GM11168 (cell line): ENCODE results near the gene ERC2.
"Not testable (repeated sequence)": the region's sequence is repeated elsewhere in the genome, so short reads cannot be mapped to it uniquely, and the experiment has no call there.

ENCODE experiments used
- in situ Hi-C: fragments of 300-500 bp; cut with MboI; formaldehyde crosslinking; loops from one replicate; pipeline ENCODE4 v1.12.0; 2022; ENCODE audit warnings: low sequenced_read_pairs; ENCODE audit not compliant: unreplicated experiment

The ERC2 gene

DNA sequence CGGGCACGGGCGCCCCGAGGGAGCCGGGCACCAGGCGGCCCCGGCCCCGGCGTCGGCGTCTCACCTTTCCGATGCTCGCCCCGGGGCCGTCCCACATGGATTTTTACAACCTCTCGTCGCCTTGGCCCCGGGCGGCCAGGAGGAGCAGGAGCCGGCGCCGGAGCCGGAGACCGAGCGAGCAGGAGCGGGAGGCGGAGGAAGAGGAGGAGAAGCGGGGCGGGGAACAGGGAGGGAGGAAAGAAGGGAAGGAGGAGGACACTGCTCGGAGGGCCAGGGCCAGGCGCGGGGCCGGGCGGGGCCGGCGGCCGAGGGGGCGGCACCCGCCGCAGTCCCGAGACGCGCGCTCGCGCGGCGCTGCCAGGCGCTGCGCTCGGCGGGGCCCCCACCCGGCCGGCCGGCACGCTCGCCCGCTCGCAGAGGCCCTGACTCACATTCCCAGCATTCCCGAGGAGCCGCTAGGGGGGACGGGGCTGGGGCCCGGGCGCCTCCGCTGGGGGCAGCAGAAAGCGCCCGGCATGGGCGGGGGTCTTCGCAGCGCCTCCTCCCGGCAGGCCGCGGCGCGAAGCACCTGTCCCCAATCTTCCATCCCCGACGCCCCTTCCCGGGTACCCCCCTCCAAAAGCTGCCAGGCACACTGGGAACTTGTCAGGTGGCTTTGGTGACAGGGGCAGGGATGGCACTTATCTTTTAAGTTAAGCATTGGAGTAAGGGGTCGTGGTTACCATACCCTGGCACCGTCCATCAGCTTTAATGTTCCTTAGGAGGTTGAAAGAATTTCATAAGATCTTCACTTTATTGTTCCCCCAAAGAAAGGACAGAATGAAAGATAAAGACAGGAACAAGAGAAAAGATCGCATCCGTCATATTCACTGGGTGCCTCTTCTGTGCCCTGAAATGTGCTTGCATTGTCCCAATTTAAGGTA is at the start of gene ERC2:
ERC2 (minus strand) TSS at position 284 of the 923 bp plus-strand sequence.
- in situ Hi-C loops, result no loop called here

DNA sequence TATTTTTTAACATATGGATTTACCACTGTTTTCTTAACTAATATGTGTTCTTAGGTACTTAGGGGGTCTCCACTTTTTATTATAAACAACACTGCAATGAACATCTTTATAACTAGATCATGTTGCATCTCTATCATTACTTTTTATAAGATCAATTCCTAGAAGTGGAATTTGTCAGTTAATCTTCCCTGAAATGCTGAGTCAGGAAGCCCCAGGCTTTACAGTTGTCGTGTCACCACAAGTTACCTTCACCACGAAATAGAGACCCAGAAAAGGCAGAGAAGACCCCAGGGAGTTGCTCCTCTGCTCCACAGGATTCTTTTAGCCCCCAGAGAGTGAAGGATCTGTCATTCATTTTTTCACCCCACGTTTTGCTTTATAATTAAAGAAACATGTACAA is 34.5 kb upstream of the ERC2 start:
- in situ Hi-C loops, result no loop called here

DNA sequence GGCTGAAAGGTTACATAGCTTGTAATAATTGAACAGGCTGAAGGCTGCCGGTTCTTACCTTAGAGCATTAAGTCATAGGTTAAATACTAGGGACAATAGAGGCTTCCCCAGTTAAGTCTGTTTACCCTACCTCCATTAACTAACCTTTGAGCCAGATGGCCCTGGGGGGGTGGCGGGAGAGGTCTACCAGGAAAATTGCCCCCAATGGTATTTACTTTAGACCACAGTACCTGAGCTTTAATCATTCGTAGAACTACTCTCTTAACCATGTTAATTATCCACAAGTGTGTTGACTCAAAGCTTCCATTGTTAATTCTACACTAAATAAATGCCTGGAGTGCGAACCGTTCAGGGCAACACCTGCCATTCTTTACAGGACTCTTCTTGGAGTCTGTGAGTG is 28.1 kb upstream of the ERC2 start:
- in situ Hi-C loops, result not testable (repeated sequence)

DNA sequence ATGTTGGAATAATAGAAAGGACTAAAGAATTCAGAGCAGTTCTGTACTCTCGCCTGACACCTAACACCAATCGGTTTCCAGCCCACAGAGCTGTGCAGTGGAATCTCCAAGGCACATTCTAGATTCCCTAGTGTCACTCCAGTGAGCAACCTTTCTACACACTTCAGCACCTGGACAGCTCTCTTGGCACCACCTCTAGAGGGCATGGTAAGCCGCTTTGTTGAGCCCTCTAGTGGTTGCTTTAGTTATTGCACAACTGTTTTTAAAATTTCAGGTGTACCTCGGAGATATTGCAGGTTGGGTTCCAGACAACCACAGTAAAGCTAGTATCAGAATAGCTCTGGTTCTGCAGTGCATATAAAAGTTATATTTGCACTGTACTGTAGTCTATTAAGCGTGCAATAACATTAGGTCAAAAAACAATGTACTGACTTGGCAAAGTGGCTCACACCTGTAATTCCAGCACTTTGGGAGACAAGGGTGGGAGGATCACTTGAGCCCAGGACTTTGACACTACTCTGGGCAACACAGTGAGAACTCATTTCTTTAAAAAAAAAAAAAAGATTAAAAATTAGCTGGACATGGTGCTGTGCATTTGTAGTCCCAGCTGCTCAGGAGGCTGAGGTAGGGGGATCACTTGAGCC is 26.5 kb upstream of the ERC2 start:
- in situ Hi-C loops, result no loop called here

DNA sequence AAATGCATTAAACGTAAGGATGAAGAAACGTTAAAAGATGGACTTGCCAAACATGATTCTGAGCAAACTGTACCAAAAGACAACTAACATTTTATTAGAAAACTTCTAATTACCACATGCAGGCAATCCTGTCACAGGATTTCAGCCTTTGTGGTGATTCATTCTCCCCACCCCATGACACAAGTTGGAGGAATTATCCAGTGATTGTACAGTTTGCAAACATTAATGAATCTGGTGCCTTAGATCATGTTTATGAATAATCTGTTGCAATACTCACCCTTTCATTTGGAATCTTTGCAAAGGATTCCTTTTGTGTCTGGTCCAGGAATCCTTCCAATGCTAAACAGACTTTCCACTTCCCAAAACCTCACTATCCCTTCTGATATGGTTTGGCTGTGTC is 23.3 kb upstream of the ERC2 start:
- in situ Hi-C loops, result no loop called here

DNA sequence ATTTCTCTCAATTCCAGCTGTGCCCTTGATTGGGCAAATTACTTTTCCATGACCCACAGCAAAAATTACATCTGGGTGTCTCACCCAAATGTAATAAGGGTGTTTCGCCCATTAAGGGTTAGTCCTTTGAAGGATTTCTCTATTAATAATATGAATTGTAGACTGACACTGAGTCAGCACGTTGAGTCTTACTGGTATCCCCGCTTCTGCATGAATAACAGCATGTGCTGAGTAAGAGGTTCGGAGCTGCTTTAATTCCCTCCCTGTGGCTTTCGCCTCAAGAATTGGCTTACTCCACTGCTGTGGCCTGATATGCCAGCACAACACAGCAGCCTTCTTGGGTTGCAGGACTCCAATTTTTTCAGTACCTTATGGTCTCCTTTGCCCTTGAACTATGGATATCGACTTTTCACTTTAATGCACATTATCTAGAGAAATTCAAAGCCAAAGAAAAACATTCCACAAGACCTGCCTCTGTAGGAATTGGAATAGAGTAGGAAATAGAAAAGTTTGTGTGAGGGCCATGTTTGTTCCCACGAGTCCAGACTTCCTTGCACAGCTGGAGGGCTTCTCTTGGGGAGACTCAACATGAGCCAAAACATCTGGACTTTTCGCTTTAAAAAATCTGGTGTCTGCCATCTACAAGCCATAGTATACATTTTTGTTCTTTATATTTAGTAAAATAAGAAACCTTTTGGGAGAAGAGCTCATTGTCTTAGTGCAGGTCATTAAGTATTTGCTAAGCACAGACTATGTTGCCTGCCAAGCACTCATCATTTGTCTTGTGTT is 20.7 kb upstream of the ERC2 start:
- in situ Hi-C loops, result no loop called here

DNA sequence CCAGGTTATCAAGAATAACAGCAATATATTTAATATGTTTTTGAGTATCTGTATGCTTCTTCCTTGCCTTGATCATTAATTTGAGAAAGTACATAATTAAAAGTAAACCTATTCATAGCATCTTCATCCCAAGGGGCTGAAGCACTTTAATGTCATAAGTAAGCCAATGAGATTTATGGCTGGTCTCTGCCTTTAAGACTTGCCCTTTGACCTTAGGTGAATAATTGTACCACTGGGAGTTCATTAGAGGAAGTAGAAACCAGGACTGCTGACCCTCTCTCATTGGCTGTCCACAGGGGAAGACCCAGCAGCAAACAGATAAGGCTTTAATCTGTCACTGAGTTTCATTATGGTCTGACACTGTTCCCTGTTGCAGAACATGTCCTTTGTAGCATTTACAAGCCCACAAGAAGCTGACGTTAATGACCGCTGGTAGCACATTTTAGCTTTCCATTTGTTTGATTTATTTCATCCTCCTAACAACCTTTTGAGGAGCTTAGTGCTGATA is 16.3 kb upstream of the ERC2 start:
- in situ Hi-C loops, result no loop called here

DNA sequence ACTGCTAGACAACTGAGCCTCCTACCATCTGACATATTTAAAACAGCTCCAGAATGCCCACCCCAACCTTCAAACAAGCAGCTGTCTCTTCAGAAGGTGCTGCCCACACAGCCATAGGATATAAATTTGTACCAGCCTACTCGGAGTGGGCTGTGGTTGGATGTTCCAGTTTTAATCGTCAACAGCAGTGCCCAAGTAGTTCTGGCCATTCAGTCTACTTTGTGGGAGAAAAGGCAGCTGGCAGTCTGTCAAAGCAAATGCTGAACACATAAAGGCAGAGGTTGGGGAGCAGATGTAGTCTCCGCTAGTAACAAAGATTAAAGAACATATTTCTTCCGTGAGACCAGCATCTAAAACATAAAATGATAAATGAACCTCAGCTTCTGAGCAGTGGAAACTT is 15.9 kb upstream of the ERC2 start:
- in situ Hi-C loops, result no loop called here

DNA sequence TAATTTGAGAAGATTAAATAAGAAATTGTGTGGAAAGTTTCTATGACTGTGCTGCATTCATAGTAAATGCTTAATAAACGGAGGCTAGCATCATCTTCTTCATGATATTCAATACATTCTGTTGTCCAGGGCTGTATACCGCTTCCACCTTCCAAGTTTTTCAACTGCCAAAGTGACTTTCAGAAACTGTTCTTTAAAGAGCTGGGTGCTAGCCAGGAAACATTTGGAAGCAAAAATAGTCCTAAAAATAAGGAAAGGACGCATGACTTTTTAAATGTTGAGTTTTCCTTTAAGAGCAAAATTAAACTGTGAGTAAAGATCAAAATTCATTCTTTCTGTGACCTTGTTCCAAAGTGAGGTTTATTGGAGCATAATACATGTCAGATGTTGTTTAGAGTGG is 9.4 kb upstream of the ERC2 start:
- in situ Hi-C loops, result no loop called here

DNA sequence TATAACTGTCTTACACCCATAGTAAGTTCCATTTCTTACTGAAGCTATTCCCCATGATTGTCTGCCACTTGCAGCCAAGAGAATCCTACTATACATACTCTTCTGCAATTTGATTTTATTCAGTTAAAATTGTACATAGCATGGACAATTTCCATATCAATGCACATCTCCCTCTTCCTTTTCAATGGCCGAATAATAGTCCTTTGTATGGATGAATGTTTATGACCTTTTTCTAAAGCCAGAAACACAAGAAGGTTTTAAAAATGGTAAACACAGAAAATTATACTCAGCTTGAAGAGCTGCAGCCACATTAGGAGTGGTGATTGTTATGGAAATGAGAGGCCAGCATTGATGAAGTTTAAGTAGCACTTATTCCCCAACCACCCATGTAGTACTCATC is 8.5 kb upstream of the ERC2 start:
- in situ Hi-C loops, result no loop called here

DNA sequence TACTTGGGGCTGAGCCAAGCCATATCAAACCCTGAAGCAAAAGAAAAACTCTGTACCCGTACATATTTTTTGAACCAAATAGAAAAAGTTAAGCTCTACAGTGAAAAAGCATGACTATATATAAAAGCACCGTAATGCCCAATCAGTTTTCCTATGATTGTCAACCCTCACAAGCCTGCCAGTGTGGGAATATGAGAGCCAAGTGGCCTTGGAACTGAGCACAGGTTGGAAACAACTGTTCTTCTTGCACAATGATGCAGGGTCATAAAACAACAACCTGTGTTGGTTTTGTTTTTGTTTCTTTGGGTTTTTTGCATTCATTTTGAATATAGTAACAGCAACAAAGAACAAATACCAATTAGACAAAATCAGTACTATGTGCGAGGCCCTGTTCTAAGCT is 3.5 kb upstream of the ERC2 start:
- in situ Hi-C loops, result no loop called here

DNA sequence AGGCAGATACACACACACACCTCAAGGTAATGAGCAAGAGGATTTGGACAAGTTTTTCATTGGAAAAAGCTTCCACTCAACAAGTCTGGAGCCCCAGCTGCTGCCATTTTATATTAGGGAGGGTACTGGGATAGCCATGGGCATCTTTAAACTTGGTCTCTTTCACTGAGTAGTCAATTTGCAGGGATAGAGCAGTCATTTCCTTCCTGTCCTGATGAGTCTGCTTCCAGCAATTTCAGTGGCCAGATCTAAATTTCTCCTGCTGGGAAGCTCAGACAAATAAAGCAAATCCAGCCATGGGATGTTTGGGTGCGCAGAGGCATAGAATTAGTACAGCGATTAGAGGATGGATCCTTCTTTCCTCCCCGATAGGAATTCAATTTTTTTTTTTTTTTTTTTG is 874 bp upstream of the ERC2 start:
- in situ Hi-C loops, result no loop called here

DNA sequence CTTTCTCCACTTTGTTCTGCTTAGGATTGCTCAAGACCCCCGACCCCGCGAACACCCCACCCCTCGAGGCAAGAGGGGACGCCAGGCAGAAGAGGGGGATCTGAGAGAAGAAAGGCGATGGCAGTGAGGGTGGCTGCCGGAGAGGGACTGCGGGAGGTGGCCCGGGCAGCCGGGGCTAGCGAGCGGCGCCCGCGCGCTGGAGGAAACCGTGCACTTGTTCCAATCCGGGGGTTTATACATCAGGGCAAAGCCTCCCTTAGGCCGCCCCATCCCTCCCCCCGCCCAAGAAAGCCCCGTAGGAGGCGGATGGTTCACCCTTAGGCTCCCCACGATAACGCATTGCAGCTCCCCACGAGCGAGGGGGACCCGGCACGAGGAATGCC is 475 bp downstream of the ERC2 start:
- in situ Hi-C loops, result no loop called here

DNA sequence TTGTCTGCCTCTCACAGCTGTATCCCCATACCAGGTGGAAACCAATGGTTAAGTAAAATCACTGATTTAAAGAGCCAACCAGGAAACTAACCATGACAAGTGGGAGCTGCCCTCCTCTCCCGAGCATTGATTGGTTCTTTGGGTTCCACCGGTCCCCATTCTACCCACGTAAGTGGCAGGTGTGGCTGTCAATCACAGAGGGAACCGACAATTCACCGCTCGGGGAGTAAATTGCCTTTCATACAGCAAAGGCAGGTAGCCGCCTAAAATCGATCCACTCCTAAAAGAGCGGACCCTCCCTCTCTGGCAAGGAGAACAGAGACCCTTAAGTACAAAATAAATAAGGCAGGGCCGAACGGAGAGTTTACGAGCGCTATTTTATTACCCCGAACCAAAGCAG is 1.2 kb downstream of the ERC2 start:
- in situ Hi-C loops, result no loop called here

DNA sequence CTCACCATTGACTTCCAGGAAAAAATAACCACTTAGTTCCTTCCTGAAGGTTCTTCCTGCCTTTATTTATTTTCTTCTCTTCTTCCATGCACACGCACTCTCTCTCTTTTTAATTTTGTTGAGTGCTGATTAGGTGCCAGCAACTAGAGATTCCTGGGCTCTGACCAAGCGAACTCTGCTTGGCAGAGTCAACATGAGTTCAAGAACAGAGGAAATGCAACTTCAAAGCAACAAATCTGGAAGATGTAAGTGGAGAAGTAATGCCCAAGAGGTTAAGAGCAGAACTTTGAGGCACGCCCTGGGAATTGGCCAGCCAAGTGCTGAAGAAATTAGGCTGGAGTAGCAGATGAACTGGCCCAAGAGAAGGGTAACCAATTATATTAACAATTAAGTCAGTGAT is 8.5 kb downstream of the ERC2 start:
- in situ Hi-C loops, result no loop called here

DNA sequence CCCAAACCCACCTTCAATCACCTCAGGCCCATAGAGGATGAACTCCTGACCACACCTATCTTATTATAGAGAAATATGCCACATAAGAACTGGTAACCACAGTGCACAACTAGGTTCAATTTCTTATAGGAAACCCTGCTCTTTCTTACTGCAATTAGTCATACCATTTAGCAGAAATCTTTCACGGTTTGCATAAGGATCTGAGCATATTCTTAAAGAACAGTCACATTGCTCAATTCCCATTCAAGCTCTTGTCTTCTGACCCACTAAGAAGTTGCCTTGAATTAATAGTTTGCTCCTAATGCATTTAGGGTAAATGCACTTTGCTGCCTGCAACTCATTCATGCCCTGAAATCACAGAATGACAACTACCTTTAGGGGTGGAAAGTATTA is 9.2 kb downstream of the ERC2 start:
- in situ Hi-C loops, result no loop called here

DNA sequence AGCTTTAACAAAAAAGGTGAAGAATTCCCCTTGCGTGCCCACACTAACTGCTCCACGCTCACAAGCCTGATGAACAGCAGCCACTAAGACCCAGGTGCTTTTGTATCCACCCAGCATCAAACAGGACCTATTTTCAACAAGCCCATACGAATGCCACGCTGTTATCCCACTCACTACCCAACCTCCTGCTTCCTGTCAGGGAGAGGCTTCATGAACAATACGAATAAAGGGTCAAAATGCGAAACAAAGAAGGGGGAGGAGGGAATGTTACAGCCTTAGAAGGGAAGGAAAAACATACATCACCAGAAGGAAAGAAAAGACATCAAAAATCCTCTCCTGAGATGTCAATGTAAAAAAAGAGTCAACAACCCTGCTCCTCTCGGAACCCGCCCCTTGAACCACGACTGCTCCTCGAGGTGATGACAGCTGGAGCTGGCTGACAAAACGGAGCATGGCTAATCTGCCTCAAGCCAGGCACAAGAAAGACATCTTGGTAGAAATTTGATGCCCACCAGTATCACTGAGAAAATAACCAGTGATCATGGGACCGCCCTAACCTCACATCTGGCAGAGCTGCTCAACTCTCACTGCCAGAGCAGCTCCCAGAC is 9.7 kb downstream of the ERC2 start:
- in situ Hi-C loops, result no loop called here

DNA sequence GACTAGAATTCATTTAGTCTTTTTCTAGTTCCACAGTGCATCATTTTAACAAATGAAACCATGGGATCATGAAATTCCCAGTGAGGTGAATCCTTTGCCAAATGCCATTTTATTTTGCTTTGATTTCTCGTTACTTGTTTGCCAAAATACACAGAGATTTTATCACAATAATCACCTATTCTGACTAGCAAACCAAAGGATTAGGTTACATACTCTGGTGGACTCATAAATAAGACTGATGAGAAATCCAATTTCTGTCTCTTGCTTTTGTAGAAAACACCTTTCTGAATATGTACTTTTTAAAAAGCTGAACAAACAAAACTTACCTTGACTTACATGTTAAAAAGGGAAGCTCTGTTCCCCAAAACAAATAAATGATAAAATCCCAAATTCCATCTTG is 12.2 kb downstream of the ERC2 start:
- in situ Hi-C loops, result no loop called here

DNA sequence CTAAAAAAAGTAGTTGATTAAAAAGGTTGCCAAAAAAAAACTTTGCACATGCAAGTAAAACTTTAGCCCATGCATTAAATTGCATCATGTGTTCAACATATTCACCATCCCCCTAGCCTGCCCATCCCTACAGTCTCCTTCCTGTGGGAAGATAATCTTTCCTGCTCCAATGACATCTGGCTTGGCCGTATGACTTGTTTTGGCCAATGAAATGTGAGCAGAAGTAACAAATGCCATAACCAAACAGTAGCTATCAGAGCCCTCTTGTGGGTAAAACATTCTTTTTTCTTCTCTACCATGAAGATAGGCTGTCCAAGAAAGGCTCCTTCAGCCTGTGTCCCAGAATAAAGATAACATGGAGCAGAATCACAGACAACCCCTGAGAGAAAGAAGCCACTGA is 15.3 kb downstream of the ERC2 start:
- in situ Hi-C loops, result no loop called here

DNA sequence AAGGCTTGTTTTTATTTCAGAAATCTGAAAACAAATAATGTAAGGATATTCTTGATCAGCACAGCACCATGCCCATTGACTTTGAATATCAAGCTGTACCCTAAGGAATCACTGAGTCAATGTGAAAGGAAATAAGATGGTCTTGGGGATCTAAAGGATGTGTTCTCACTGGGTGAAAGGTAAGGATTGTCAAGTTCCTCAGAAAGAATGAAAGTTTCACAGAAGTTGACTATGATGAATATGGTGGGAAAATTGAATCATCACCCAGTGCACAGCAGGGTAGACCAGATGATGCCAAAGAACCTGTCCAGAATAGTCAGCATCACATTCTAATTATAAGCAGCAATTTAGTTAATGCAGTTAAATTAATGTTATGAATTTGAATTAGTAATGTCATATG is 16.2 kb downstream of the ERC2 start:
- in situ Hi-C loops, result no loop called here

DNA sequence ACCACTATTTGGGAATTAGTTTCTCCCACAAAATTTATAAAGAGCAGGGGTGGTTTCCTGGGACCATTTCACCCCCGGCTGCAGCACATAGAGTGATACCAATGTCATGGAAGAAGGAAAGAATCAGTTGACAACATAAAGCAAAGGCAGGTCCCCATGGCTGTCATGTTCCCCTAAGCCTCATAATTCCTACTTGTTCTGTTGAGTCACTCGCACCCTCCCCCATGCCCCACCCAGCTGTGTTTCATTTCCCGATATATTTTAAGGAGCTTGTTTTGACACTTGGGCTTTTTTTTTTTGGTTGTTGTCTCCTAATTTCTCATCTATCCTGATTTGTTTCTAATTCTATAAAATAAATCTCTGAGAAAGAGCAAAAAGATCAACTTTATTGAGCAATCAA is 24.9 kb downstream of the ERC2 start:
- in situ Hi-C loops, result no loop called here
